HFFc6 (cell line): Measurements from ENCODE around the gene DDOST. TPM values are rescaled to one million over a fixed set of nuclear protein-coding genes. Genes with fewer than 3 reads are reported as not detected.
A peak's percentile ranks its signal among the peaks of the same experiment; 100 is the strongest.

Experiments
- DNase-seq: peaks from one replicate; pipeline ENCODE4 v3.0.0-alpha.2; 2018
- H3K27ac Mint-ChIP-seq: 2 replicates; pipeline ENCODE4 v1.8.0; 2020; ENCODE audit warnings: mild to moderate bottlenecking, mixed read lengths
- H3K27me3 Mint-ChIP-seq: 2 replicates; pipeline ENCODE4 v1.8.0; 2021; ENCODE audit warnings: mild to moderate bottlenecking, moderate library complexity, mixed read lengths; ENCODE audit not compliant: insufficient read depth
- H3K36me3 Mint-ChIP-seq: 2 replicates; pipeline ENCODE4 v1.8.0; 2021; ENCODE audit warnings: low read depth, mixed read lengths
- H3K4me1 Mint-ChIP-seq: 2 replicates; pipeline ENCODE4 v1.8.0; 2020; ENCODE audit warnings: low read depth, mixed read lengths
- H3K4me3 Mint-ChIP-seq: 2 replicates; pipeline ENCODE4 v1.8.0; 2020; ENCODE audit warnings: mild to moderate bottlenecking, moderate library complexity, mixed read lengths
- H3K9me3 Mint-ChIP-seq: 2 replicates; pipeline ENCODE4 v1.8.0; 2020; ENCODE audit warnings: mild to moderate bottlenecking, mixed read lengths
- total RNA-seq, 6 experiments: library from RNA; stranded (reverse); fragmentation: NEBNext Ultra II Directional; extraction: Animal tissue kit (Norgen Biotek cat#: 25700); gene quantifications; 2 replicates in 1 of 6; 3 replicates in 5 of 6; pipeline ENCODE4 v1.2.3, GENCODE V29; 2021
- TF ChIP-seq, protein P1 (sequence below): fragments of 200-600 bp; sonication (generic); IDR thresholded peaks from 2 replicates; pipeline ENCODE4 v1.5.0; 2021; ENCODE audit warnings: antibody characterized with exemption, mild to moderate bottlenecking

DDOST gene
- total RNA-seq, 6 experiments from 2014 or later: 266 to 291 (median 281) TPM

DNA sequence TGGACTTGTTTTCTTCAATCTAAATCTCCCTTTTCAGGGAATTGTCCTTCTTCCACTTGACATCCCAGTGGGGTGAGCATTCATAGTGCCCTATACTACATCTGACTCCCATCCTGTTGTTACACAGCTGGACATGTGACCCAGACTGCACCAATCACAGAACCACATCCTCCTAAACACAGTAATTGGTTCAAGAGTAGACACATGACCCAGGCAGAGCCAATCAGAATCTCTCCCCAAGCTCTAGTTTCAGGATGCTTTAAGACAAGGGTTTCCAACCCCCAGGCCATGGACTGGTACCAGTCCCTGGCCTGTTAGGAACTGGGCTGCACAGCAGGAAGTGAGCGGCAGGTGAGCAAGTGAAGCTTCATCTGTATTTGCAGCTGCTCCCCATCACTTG, 5.6 kb upstream of the DDOST start:
- Mint-ChIP-seq H3K36me3 (peaks cover 6% of the 10 kb centered on the region), H3K27ac (no peak overlapping the region), H3K27me3 (no peaks in the 10 kb centered on the region; the same call in 1 of the 2 replicates), H3K4me1 (peaks cover 11% of the 10 kb centered on the region), H3K4me3 (no peak overlapping the region), H3K9me3 (no peaks in the 10 kb centered on the region)
- TF ChIP-seq, protein P1, sequence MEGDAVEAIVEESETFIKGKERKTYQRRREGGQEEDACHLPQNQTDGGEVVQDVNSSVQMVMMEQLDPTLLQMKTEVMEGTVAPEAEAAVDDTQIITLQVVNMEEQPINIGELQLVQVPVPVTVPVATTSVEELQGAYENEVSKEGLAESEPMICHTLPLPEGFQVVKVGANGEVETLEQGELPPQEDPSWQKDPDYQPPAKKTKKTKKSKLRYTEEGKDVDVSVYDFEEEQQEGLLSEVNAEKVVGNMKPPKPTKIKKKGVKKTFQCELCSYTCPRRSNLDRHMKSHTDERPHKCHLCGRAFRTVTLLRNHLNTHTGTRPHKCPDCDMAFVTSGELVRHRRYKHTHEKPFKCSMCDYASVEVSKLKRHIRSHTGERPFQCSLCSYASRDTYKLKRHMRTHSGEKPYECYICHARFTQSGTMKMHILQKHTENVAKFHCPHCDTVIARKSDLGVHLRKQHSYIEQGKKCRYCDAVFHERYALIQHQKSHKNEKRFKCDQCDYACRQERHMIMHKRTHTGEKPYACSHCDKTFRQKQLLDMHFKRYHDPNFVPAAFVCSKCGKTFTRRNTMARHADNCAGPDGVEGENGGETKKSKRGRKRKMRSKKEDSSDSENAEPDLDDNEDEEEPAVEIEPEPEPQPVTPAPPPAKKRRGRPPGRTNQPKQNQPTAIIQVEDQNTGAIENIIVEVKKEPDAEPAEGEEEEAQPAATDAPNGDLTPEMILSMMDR: no peak
- no peak for DNase-seq

DNA sequence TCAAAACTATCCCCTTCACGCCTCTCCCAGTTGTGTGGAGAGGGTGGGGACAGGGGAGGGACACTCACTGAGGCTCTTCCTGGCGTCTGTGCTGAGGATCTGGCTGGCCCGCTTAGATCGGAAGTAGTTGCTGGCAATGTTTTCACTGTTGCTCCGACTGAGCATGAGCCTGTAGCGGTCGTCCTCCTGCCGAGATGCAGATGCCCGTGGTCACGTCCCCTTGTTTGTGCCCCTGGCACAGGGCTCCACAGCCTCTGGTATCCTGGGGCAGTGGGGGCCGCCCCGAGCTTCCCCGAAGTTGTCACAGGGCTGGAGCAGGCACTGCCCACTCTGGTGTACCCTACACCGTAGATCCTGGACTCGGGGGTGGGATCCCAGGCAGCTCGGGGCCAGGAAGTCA, 5.0 kb upstream of the DDOST start:
- Mint-ChIP-seq H3K4me3 (no peak overlapping the region), H3K9me3 (no peaks in the 10 kb centered on the region), H3K27me3 (peaks cover 2% of the 10 kb centered on the region; the same call in 1 of the 2 replicates), H3K4me1 (peaks cover 11% of the 10 kb centered on the region), H3K36me3 (peaks cover 6% of the 10 kb centered on the region), H3K27ac (no peak overlapping the region)
- TF ChIP-seq, protein P1: no peak
- no peak for DNase-seq

DNA sequence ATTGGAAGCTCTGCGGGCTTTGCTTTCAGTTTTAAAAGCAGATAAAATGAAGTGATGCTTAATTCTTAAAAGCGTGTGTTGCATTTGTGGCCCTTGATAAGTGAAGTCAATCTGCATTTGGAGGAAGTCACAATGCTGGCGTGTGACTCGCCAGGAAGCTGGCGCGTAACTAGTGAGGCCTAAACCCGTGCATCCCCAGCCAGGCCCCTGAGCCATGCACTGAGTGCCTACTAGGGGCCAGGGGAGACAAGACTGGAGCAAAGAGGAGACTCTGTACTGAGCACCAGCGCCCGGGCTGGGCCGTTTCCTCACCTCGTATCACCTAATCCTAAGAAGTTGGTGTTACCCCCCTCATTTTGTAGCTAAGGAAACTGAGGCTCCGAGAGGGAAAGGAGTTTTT, 4.6 kb upstream of the DDOST start:
- H3K4me3 Mint-ChIP-seq: no peak overlapping the region
- H3K9me3 Mint-ChIP-seq: no peaks in the 10 kb centered on the region
- peaks cover 2% of the 10 kb centered on the region; the same call in 1 of the 2 replicates for H3K27me3 Mint-ChIP-seq
- peaks cover 11% of the 10 kb centered on the region for H3K4me1 Mint-ChIP-seq
- TF ChIP-seq, protein P1: no peak
- peaks cover 10% of the 10 kb centered on the region for H3K36me3 Mint-ChIP-seq
- no peak for DNase-seq
- H3K27ac Mint-ChIP-seq: no peak overlapping the region

DNA sequence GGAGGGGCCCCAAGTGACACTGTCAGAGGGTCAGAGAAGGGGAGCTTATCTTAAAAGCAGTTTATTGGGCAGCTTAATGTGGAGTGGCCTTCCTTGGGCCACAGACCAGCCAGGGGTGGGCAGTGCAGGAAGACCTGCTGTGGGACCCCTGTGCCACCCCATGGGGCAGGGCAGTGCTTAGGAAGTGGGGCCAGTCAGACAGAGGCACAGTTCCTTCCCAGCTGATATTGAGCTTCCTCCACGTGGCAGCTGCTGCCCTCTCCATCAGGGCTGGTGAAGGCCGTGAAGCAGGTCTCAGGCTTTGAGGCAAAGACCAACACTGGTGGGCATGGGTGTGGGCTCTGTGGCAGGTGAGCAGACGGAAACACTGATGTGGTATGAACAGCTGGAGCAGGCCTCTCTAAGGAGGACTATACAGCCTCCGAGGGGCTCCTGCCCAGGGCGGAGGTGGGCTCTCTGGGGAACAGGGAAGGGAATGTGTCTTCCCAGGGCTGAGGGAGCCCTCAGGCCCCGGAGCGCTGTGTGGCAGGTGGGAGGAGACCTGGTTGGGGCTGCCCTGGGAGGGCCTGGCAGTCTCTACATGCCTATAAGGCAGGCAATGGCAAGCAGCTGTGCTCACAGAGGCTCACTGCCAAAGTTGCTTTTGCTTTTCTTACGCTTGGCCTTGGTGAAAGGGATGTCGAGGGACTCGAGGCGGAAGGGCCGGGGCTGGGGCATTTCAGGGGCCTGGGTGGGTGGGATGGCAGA, 3.0 kb upstream of the DDOST start:
- TF ChIP-seq, protein P1: no peak
- Mint-ChIP-seq H3K27me3 (peaks cover 2% of the 10 kb centered on the region; the same call in 1 of the 2 replicates), H3K4me1 (peaks cover 26% of the 10 kb centered on the region), H3K27ac (no peak overlapping the region), H3K4me3 (no peak overlapping the region), H3K36me3 (peaks cover 26% of the 10 kb centered on the region), H3K9me3 (no peaks in the 10 kb centered on the region)
- DNase-seq: no peak

DNA sequence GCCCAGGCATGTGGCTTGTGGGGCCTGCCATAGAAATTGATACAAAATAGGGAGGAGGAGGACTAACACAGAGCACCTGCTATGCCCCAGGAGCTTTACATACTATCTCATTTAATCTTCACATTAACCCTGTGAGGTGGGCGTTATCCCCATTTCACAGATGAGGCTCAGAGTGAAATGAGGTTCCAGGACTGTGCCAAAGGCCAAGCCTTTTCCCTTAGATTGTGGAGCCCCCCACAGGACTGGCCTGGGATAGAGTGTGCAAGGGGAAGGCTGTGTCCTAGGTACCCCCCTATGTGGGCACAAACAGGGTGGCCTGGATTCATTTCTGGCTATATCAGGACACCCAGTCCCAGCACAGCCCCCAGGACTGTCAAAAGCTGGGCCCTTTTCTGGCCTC, 2.2 kb upstream of the DDOST start:
- Mint-ChIP-seq H3K27ac (no peak overlapping the region), H3K4me1 (peaks cover 27% of the 10 kb centered on the region), H3K4me3 (no peak overlapping the region), H3K36me3 (peaks cover 27% of the 10 kb centered on the region), H3K9me3 (no peaks in the 10 kb centered on the region), H3K27me3 (peaks cover 2% of the 10 kb centered on the region; the same call in 1 of the 2 replicates)
- TF ChIP-seq, protein P1: peak; percentile 8; the same call in 1 of the 2 replicates
- no peak for DNase-seq
